HG03378 (cell line): ENCODE data around the gene SECISBP2.

Source experiments
- ATAC-seq: cut with Tn5 transposase; IDR thresholded peaks from one replicate; pipeline ENCODE4 v1.9.1; 2021; ENCODE audit warnings: mild to moderate bottlenecking, moderate library complexity; ENCODE audit not compliant: unreplicated experiment

SECISBP2 gene

DNA sequence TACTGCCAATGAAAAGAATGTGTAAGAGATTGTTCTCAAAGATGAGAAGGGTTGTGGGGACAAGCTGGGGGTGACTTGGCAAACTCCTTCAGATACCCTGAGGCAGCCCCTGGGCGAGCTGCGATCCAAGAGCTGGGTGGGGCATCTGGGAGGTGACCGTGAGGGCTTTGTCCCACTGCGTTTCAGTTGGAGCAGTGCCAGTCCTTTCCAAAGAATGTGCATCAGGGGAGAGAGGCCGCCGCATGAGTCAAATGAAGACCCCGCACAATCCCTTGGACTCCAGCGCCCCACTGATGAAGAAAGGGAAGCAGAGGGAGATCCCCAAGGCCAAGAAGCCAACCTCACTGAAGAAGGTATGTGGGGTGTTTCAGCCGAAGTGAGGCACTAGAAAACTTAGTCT, 28.4 kb downstream of the SECISBP2 start:
- no peak for ATAC-seq

DNA sequence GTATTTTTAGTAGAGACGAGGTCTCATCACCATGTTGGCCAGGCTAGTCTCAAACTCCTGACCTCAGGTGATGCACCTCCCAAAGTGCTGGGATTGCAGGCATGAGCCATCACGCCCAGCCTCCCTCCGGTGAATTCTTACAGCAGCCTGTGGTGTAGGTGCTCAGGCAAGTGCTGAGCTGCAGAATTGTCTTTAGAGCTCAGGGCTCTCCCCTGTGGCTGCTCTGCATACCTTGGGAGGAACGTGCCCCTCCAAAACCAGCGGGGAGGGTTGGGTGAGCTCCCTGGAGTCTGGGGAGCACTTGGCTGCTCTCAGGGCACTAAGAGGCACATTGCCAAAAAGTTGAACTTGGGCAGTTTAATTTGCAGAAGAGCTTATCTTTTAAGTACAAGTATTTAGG, 29.4 kb downstream of the SECISBP2 start:
- ATAC-seq, result no peak

GRCh38 chr9:89349607-89350006, 31.3 kb downstream of the SECISBP2 start:
- no peak for ATAC-seq

GRCh38 chr9:89350988-89351557, 32.8 kb downstream of the SECISBP2 start:
- ATAC-seq, result no peak

DNA sequence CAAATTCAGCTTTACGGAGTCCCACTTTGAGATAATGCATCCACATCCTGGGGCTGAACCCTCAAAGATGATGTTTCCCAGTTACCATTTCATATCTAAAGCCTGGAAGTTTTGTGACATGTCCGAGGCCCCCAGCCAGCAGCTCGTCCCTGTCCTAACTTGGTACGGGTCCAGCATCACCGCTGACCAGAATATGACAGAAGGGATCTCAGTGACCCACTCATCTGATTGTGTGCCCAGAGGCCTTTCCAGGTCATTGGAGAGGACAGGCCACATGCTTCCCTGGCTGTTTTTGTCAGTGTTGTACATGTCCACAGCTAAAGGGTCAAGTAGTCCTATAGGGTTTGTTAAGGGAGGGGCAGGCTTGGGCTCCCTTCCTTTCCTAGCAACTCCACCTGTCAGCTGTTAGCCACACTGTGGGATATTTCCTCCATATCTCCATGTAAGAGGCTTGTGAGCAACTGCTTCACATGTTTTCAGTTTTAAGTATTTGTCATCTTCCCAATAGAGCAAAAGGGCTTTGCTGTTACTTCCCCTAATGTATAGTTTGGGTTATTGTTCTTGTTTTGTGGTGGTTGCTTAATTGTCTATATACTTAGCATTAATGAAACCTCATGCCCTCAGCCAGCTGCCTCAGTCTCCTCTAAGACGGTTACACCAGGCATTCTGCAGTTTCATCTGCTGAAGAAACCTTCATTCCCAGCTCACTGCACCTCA, 33.4 kb downstream of the SECISBP2 start:
- ATAC-seq, result no peak

DNA sequence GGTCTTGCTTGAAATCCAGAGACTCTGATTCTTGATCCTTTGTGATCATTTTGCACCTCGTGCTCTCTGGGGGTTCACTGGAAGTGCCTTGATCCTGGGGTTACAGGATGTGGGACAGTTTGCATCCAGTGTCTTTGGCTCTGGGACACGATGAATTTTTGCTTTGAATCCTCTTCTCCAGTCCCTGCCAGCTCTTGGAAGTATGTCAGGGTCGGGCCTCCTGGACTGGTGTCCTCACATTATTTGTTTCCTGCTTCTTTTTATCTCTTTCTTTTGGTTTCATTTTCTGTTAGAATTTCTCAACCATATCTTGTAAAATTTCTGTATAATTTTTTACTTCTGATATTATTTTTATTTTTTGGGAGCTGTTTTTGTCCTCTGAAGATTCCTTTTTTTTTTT, 34.2 kb downstream of the SECISBP2 start:
- ATAC-seq, result no peak

DNA sequence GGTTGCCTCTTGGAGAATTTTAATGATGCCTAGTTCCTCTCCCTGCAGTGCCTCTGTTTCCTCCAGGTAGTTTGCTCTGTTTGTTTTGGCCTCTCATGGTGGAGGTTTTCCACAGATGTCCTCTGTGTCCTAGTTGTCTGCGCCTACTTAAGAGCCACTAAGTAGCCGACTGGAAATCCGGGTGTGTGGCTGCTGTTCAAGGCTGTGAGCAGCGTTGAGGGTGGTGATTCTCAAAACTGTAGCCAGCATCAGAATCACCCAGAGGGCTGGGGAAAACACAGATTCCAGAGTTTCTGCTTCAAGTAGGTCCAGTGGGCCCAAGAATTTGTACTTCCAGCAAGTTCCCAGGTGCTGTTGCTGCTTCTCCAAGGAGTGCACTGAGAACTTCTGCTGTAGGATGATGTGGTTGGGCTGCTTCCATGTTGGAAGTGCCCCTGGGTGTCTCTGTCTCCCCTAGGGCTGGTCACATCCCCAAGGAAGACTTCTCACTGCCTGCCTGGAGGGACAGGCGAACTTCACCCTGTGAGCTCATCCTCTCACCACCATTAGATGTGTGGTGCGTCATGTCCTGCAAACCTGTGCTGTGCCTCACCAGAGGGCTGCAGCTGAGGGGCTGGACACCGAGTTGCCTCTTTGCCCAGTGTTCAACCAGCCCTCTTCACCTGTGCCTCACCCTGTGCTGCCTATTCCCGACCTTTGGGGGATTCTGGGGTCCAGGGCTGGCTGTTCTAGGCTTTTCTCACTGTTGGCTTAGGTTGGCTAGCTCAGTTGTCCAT, 34.8 kb downstream of the SECISBP2 start:
- ATAC-seq, result no peak

DNA sequence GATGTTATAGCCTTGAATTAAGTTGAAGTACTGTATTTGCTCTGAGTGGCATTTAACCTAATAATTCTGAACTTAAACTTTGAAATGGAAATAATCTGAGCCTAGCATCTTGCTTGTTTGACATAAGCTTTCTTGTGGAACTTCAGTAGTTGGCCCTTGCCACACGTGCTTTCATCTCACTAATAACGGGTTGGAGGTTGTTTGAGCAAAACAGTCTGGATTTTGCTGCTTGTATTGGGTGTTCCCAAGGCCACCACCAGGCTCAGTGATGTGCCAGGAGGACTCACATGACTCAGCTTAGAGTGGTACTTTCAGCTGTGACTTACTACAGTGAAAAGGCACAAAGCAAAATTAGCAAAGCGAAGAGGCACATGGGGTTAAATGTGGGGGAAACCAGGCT, 35.7 kb downstream of the SECISBP2 start:
- ATAC-seq, result no peak

GRCh38 chr9:89354471-89354870, 36.2 kb downstream of the SECISBP2 start:
- ATAC-seq, result no peak

GRCh38 chr9:89356782-89357181, 38.5 kb downstream of the SECISBP2 start:
- no peak for ATAC-seq

- no peak for ATAC-seq
Measured at GRCh38 chr9:89357331-89358197, 39.3 kb downstream of the SECISBP2 start.

DNA sequence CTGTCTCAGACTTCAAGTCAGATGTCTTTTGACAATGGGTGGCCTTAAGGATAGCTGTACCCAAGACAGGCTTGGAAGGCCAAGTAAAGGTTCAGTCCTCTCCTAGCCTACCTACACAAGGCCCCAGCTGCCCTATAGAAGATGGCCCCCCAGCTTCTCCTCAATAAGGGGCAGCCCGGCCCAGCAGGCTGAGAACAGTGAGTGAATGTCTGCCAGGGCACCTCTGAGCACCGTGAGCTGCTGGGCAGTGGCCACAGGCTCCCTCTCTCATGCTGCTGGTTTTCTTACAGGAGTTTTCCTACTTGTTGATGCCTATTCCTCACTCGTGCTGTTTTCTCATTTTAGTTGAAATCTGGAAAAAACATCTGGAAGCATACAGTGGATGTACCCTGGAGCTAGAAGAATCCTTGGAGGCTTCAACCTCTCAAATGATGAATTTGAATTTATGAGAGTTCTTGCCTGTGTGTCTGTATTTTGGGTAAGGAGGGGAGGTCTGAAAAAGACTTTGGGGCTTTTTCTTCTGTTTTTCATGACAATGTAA, 40.1 kb downstream of the SECISBP2 start:
- no peak for ATAC-seq

DNA sequence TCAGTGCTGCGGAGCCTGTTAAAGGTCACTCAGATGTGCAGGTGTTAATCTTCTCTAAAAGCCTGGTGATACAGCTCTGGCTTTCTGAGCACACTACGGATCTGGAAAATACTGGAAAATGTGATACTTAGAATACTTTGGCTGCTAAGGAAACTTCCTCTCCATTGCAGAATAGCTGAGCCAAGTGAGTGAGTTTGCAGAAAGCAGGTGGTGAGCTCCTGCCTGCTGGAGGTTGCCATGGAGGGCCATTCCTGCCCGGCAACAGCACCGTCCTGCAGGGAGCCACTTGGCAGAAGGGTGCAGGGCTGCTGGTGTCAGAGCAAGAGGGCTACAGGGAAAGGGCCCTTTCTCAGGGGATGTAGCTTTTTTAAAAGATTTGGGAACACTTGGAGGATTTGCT, 40.7 kb downstream of the SECISBP2 start:
- no peak for ATAC-seq

DNA sequence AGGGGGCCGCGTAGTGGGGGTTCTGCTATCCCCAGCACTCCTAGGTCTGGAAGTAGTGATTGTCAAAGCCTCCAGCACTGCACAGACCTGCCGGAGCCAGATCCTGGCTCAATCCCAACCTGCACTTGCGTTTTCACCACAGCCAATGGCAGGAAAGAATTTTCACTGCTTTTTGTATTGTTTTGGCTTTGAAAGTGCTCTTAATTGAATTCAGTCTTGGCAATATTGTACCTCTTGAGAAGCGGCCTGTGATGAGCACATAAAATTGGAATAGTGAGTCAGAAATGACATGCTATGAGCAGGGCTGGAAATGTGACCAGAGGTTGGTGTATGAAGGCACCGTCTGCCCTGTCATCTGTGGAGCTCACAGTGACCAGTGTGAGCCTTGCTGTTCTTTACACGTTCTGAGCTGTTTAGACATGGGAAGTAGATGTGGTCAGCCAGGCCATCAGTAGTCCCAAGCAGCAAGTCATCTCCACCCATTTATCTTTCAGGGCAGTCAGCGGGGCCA, 41.5 kb downstream of the SECISBP2 start:
- no peak for ATAC-seq

DNA sequence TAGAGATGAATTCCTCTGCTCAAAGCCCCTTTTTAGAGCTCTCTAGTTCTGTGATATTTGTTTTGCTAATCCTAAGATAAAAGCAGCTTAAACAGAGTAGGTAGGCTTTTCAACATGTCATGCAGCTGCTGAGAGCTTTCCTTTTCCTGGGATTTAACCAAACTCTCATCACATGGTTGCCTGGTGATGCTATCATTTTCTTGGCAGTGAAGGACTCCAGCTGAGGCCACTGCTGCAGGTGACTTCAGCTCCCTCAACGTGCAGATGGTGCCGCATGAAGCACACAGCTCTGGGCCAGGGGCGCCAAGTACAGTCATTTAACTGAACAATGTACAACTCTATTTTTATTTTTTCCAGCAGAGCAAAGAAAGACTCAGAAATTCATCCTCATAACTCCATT, 42.2 kb downstream of the SECISBP2 start:
- ATAC-seq, result no peak

DNA sequence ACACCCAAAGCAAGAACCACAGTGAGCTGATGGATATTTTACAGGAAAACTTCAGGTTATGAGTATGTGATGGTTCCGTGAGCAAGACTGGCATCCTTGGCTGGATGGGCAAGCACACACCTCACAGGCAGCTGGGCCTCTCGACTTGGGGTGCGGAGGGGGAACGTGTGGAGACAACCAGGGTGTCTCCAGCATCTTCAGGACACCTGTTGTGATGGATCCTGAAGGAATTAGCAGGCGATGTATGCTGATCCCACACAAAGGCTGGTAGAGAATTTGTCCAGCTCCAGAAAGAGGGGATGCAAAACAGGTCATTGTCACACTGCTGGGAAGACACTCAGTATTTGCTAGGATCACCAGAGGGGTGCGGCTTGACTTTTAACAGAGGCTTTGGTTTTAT, 42.7 kb downstream of the SECISBP2 start:
- ATAC-seq, result no peak

- ATAC-seq, result no peak
Measured at GRCh38 chr9:89361816-89362646, 43.7 kb downstream of the SECISBP2 start.

GRCh38 chr9:89362647-89363310, 44.5 kb downstream of the SECISBP2 start:
- ATAC-seq, result no peak

GRCh38 chr9:89363311-89363670, 45.0 kb downstream of the SECISBP2 start:
- no peak for ATAC-seq
